ENCODE measurements around the gene SSNA1.

- no peak for TF ChIP-seq POLR2A (IDR thresholded peaks at IDR 0.05)
- TF ChIP-seq, protein P1, sequence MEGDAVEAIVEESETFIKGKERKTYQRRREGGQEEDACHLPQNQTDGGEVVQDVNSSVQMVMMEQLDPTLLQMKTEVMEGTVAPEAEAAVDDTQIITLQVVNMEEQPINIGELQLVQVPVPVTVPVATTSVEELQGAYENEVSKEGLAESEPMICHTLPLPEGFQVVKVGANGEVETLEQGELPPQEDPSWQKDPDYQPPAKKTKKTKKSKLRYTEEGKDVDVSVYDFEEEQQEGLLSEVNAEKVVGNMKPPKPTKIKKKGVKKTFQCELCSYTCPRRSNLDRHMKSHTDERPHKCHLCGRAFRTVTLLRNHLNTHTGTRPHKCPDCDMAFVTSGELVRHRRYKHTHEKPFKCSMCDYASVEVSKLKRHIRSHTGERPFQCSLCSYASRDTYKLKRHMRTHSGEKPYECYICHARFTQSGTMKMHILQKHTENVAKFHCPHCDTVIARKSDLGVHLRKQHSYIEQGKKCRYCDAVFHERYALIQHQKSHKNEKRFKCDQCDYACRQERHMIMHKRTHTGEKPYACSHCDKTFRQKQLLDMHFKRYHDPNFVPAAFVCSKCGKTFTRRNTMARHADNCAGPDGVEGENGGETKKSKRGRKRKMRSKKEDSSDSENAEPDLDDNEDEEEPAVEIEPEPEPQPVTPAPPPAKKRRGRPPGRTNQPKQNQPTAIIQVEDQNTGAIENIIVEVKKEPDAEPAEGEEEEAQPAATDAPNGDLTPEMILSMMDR (IDR thresholded peaks at IDR 0.05), result no peak
Observed at GRCh38 chr9:137211532-137211931, 23.1 kb downstream of the SSNA1 start.

Data from lower leg skin (tissue), 3 donors.